Measurements from ENCODE around the gene MROH8.

The MROH8 gene

DNA sequence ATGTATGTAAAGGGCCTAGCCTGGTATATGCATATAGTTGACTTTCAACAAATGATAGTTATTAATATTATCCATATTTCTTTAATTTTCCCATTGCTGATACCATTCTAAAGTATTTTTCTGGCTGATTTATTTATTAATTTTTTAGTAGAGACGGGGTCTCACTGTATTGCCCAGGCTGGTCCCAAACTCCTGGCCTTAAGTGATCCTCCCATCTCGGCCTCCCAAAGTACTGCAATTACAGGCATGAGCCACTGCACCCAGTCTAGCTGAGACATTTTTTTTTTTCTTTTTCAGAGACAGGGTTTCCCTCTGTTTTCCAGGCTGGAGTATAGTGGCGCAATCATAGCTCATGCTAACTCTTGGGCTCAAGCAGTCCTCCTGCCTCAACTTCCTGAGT, 29.8 kb upstream of the MROH8 start:
- ATAC-seq (ENCODE audit: insufficient read depth, low read depth), result no peak
- Histone ChIP-seq H3K9me3 (ENCODE audit: insufficient read depth, low read length, severe bottlenecking) (no peaks in the 10 kb centered on the region), H3K36me3 (ENCODE audit: insufficient read depth, low read length) (peaks cover 90% of the 10 kb centered on the region), H2AFZ (ENCODE audit: low read depth, low read length) (no peak overlapping the region), H4K20me1 (ENCODE audit: insufficient read depth, low read length) (peaks cover 6% of the 10 kb centered on the region; the same call in 1 of the 2 replicates), H3K4me1 (ENCODE audit: insufficient read depth, low read length) (no peaks in the 10 kb centered on the region), H3K79me2 (ENCODE audit: insufficient read depth, low read length) (peaks cover 5% of the 10 kb centered on the region; the same call in 1 of the 2 replicates), H3K27me3 (ENCODE audit: insufficient read depth, low read length, poor library complexity) (no peaks in the 10 kb centered on the region), H3K27ac (ENCODE audit: low read length) (no peak overlapping the region), H3K9ac (ENCODE audit: low read depth, low read length) (no peak overlapping the region), H3K4me2 (ENCODE audit: insufficient read depth, low read length) (no peak overlapping the region), H3K4me3 (ENCODE audit: low read depth in 1 of 2, low read length in 2 of 2) (no peak overlapping the region)
- no peak for DNase-seq
- TF ChIP-seq, protein P1, sequence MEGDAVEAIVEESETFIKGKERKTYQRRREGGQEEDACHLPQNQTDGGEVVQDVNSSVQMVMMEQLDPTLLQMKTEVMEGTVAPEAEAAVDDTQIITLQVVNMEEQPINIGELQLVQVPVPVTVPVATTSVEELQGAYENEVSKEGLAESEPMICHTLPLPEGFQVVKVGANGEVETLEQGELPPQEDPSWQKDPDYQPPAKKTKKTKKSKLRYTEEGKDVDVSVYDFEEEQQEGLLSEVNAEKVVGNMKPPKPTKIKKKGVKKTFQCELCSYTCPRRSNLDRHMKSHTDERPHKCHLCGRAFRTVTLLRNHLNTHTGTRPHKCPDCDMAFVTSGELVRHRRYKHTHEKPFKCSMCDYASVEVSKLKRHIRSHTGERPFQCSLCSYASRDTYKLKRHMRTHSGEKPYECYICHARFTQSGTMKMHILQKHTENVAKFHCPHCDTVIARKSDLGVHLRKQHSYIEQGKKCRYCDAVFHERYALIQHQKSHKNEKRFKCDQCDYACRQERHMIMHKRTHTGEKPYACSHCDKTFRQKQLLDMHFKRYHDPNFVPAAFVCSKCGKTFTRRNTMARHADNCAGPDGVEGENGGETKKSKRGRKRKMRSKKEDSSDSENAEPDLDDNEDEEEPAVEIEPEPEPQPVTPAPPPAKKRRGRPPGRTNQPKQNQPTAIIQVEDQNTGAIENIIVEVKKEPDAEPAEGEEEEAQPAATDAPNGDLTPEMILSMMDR (IDR thresholded peaks at IDR 0.05; ENCODE audit: borderline replicate concordance, extremely low read depth, low read length, poor library complexity, severe bottlenecking), result no peak
- no peak for TF ChIP-seq EZH2 (IDR thresholded peaks at IDR 0.05; ENCODE audit: borderline replicate concordance, low read depth, low read length, severe bottlenecking)

DNA sequence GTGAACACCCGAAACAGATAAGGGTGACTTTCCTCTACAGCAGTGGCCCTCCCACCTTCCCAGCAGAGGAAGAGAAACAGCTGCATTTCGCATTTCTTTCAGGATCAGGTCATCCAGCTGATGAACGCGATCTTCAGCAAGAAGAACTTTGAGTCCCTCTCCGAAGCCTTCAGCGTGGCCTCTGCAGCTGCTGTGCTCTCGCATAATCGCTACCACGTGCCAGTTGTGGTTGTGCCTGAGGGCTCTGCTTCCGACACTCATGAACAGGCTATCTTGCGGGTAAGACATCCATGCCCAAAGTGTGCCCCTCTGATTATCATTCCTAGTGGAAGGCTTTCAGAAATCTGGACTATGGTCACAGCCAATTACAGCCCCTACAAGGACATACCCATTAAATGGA, 27.8 kb upstream of the MROH8 start:
- Histone ChIP-seq H3K4me1 (ENCODE audit: insufficient read depth, low read length) (no peaks in the 10 kb centered on the region), H4K20me1 (ENCODE audit: insufficient read depth, low read length) (peaks cover 22% of the 10 kb centered on the region; the same call in 1 of the 2 replicates), H3K4me3 (ENCODE audit: low read depth in 1 of 2, low read length in 2 of 2) (no peak overlapping the region), H2AFZ (ENCODE audit: low read depth, low read length) (no peak overlapping the region), H3K27me3 (ENCODE audit: insufficient read depth, low read length, poor library complexity) (no peaks in the 10 kb centered on the region), H3K9me3 (ENCODE audit: insufficient read depth, low read length, severe bottlenecking) (no peaks in the 10 kb centered on the region), H3K4me2 (ENCODE audit: insufficient read depth, low read length) (no peak overlapping the region), H3K36me3 (ENCODE audit: insufficient read depth, low read length) (peaks cover 91% of the 10 kb centered on the region), H3K9ac (ENCODE audit: low read depth, low read length) (no peak overlapping the region), H3K79me2 (ENCODE audit: insufficient read depth, low read length) (peaks cover 18% of the 10 kb centered on the region), H3K27ac (ENCODE audit: low read length) (no peak overlapping the region)
- TF ChIP-seq, protein P1 (IDR thresholded peaks at IDR 0.05; ENCODE audit: borderline replicate concordance, extremely low read depth, low read length, poor library complexity, severe bottlenecking), result no peak
- ATAC-seq (ENCODE audit: insufficient read depth, low read depth) (no peak), DNase-seq (no peak)

DNA sequence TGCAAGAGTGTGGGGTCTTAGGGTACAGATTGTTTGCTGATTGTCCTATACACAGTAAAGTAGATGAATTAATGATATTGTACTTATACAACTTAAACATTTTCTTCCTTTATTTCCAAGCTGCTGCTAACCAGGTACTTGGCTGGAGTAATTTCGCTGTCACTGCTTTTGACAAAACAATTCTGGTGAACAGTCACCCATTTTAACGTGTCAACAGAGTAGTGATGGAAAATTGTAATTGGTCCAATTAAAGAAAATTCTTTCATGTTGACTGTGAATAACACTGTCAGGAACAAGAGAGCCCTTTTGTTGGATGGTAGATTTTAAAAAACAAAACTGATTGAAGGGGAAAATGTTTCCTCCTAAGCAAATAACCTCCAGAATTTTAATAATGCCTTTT, 26.4 kb upstream of the MROH8 start:
- TF ChIP-seq EZH2 (IDR thresholded peaks at IDR 0.05; ENCODE audit: borderline replicate concordance, low read depth, low read length, severe bottlenecking), result no peak
- TF ChIP-seq, protein P1 (IDR thresholded peaks at IDR 0.05; ENCODE audit: borderline replicate concordance, extremely low read depth, low read length, poor library complexity, severe bottlenecking), result no peak
- H3K4me3 ChIP-seq (ENCODE audit: low read depth in 1 of 2, low read length in 2 of 2), result no peak overlapping the region
- peaks cover 30% of the 10 kb centered on the region; the same call in 1 of the 2 replicates for H4K20me1 ChIP-seq (ENCODE audit: insufficient read depth, low read length)
- H3K79me2 ChIP-seq (ENCODE audit: insufficient read depth, low read length), result peaks cover 28% of the 10 kb centered on the region
- no peaks in the 10 kb centered on the region for H3K9me3 ChIP-seq (ENCODE audit: insufficient read depth, low read length, severe bottlenecking)
- no peak overlapping the region for H3K4me2 ChIP-seq (ENCODE audit: insufficient read depth, low read length)
- DNase-seq (no peak), ATAC-seq (ENCODE audit: insufficient read depth, low read depth) (no peak)
- no peaks in the 10 kb centered on the region for H3K27me3 ChIP-seq (ENCODE audit: insufficient read depth, low read length, poor library complexity)
- H3K9ac ChIP-seq (ENCODE audit: low read depth, low read length), result no peak overlapping the region
- peaks cover 99% of the 10 kb centered on the region for H3K36me3 ChIP-seq (ENCODE audit: insufficient read depth, low read length)
- no peaks in the 10 kb centered on the region for H3K4me1 ChIP-seq (ENCODE audit: insufficient read depth, low read length)
- no peak overlapping the region for H3K27ac ChIP-seq (ENCODE audit: low read length)
- H2AFZ ChIP-seq (ENCODE audit: low read depth, low read length), result no peak overlapping the region

DNA sequence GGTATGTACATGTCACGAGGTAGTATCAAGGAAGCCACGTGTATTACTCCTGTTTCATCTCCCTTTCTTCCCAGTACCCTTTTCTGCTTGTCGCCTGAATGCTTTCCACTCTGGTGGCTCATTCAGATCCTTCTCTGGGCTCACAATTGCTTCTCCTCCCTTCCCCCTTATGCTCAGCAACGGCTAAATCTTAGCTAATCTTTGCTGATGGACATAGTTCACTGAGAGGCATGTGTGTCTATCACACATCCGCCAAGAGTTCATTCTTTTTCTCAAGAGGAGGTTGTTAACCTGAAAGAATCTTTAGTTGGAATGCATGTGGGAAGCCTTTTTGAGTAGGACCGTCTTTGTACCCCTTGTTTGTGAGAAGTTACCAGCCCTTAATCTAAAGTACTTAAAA, 25.8 kb upstream of the MROH8 start:
- H4K20me1 ChIP-seq (ENCODE audit: insufficient read depth, low read length), result peaks cover 35% of the 10 kb centered on the region; the same call in 1 of the 2 replicates
- no peak for DNase-seq
- ATAC-seq (ENCODE audit: insufficient read depth, low read depth), result no peak
- no peaks in the 10 kb centered on the region for H3K4me1 ChIP-seq (ENCODE audit: insufficient read depth, low read length)
- peaks cover 33% of the 10 kb centered on the region for H3K79me2 ChIP-seq (ENCODE audit: insufficient read depth, low read length)
- no peak overlapping the region for H3K9ac ChIP-seq (ENCODE audit: low read depth, low read length)
- no peak overlapping the region for H3K4me2 ChIP-seq (ENCODE audit: insufficient read depth, low read length)
- peaks cover 100% of the 10 kb centered on the region for H3K36me3 ChIP-seq (ENCODE audit: insufficient read depth, low read length)
- H3K27ac ChIP-seq (ENCODE audit: low read length), result no peak overlapping the region
- H3K9me3 ChIP-seq (ENCODE audit: insufficient read depth, low read length, severe bottlenecking), result no peaks in the 10 kb centered on the region
- H2AFZ ChIP-seq (ENCODE audit: low read depth, low read length), result no peak overlapping the region
- TF ChIP-seq EZH2 (IDR thresholded peaks at IDR 0.05; ENCODE audit: borderline replicate concordance, low read depth, low read length, severe bottlenecking), result no peak
- TF ChIP-seq, protein P1 (IDR thresholded peaks at IDR 0.05; ENCODE audit: borderline replicate concordance, extremely low read depth, low read length, poor library complexity, severe bottlenecking), result no peak
- H3K4me3 ChIP-seq (ENCODE audit: low read depth in 1 of 2, low read length in 2 of 2), result no peak overlapping the region
- no peaks in the 10 kb centered on the region for H3K27me3 ChIP-seq (ENCODE audit: insufficient read depth, low read length, poor library complexity)

Data from DND-41 (cell line).